HUDEP-2 (cell line): ENCODE results near the gene WDFY2.
"Not testable (repeated sequence)": the region's sequence is repeated elsewhere in the genome, so short reads cannot be mapped to it uniquely, and the experiment has no call there.

ENCODE experiments used
- DNase-seq, 76 experiments: peaks; one replicate each; lab custom pipeline; 2025; ENCODE audit not compliant: unreplicated experiment in 76 of 76; lab: John Stamatoyannopoulos, UW

The WDFY2 gene, protein sequence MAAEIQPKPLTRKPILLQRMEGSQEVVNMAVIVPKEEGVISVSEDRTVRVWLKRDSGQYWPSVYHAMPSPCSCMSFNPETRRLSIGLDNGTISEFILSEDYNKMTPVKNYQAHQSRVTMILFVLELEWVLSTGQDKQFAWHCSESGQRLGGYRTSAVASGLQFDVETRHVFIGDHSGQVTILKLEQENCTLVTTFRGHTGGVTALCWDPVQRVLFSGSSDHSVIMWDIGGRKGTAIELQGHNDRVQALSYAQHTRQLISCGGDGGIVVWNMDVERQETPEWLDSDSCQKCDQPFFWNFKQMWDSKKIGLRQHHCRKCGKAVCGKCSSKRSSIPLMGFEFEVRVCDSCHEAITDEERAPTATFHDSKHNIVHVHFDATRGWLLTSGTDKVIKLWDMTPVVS

DNA sequence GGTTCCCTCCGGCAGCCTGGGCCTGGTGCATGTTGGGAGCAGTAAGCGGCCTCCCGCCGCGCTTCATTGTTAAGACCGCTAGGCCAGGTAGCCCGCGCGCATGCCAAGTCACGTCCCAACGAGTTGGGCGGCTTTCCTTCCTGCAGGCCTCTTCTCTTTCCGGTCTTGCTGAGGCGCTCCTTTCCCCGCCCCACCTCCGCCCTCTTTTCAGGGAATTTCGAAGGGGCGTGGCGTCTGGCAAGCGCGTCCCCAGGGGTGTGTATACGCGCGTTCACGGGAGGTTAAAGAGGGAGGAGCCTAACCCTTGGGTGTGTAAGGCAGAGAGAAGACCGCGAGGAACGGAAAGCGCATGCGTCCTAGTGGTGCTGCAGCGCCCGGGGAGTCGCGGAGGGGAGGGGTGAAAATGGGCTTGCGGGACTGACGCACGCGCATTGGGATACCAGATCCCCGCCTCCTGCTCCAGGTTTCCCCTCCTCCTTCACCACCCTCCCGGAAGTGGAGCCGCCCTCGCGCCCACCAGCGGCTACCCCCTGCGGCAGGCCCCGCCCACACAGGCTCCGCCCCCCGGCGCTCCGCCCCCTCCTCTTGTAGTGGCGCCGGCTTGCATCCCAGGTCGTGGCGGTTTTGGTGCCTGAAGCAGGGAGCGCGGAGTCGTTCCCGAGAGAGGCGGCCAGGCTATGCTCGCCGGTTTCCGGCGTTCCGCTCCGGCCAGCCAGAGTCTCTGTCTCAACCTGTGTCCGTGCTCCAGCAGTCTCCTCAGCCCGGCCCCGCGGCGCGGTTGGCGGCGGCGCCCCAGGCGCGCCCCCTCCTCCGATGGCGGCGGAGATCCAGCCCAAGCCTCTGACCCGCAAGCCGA is at the start of gene WDFY2:
TSS of gene WDFY2 (plus strand) at position 588 of the 856 bp plus-strand sequence. CDS start at position 814, 226 bp downstream.
- DNase-seq = peak; percentile 68 to 100 (median 99)

DNA sequence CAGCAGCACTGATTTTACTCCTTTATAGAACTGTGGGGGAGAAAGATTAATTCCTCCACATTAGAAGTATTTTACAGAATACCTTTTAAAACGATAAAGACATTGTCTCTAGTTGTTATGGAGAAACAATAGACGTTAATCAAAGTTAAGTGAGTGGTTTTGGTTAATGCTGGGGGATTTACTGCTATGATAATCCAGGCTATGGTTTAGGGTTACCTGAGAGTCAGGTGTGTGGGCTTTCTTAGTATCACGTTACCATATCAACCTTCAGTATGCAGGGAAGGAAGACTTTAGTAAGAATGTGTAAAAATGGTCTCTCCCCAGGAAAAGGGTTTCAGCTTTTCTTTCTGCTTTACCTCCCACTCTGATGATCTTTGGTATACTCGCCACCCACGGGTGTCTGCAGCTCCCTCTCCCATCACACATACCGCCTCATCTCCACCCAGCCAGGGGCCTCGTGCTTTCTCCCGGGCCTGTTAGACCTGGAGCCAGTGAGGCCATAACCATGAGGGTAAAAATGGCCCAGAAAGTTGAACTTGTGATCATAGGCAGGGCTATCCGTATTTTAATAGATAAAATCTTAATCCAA is 45.6 kb upstream of the WDFY2 start:
- no peak for DNase-seq

DNA sequence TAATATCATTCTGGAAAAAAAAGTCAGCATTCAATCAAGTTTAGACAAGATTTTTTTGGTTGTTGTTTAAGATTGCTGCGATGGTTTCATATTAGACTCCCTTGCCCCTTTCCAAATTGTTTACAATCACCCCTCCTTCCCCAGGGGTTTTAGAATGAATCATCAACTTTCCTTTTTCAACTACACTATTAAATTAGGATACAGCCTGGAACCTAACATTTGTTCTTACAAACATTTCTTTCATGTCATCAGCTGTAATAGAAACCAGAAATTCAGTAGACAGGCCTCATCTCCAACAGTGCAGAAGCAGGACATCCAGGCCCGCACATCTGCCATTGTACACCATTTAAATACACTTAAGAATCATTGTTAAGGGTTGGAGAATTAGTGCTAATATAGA is 44.4 kb upstream of the WDFY2 start:
- DNase-seq = no peak

DNA sequence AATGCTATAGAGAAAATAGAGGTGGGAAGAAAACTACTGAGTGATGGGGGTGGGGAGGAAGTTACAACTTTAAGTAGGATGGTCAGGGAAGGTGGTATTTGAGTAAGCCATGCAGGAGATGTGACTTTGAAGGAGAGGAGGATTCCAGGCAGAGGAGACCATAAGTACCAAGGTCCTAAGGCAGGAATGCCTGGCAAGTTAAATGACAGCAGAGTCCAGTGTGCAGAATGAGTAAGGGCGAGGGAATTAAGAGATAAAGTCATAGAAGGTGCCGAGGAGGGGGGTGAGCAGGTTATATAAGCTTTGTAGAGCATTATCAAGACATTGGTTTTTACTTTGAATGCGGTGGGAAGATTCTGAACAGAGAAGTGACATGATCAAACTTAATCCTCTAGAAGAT is 43.2 kb upstream of the WDFY2 start:
- no peak for DNase-seq

GRCh38 chr13:51541809-51542258 is 42.4 kb upstream of the WDFY2 start:
- peak in 5 of 76 experiments; percentile 2 to 38 (median 7) for DNase-seq

DNA sequence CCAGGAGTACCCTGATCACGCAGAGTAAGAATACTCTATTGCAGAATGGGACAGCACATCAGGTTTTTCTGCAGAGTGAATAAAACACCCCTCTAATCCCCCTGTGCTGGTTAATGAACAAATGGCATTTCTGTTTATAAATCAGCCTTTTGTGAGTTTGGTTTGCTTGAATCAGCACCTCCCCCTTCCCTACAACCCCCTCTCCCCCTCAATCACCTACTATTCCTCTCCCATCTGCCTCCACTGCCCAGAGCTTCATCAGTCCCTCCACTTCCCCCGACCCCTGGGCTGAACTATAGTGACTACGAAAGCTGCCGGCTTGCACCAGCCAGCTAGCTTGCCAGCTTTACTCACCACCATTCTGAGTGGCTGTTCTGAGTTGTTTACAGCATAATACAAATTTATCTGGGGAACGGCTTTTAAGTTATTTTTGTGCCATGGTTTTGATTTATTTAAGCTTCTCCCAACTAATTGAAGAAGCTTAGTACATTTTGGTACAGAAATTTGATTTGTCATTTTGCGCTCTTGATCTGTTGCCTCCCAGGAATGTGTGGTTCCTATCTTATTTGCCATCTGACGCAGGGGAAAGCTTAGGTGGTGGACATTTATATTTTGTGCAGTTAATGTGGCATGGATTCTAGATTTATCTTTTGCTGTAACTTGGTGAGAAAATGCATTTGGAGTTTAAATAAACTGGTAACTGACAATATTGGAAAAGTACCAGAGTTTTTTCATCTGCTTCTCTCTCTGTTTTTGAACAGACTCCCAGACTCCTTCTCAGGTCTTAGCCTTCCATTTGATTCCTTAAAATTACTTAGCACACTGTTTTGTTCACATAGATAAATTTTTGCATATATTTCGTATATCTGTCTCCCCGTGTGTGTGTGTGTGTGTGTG is 41.7 kb upstream of the WDFY2 start:
- no peak for DNase-seq

GRCh38 chr13:51545446-51545845 is 38.8 kb upstream of the WDFY2 start:
- not testable (repeated sequence) for DNase-seq

DNA sequence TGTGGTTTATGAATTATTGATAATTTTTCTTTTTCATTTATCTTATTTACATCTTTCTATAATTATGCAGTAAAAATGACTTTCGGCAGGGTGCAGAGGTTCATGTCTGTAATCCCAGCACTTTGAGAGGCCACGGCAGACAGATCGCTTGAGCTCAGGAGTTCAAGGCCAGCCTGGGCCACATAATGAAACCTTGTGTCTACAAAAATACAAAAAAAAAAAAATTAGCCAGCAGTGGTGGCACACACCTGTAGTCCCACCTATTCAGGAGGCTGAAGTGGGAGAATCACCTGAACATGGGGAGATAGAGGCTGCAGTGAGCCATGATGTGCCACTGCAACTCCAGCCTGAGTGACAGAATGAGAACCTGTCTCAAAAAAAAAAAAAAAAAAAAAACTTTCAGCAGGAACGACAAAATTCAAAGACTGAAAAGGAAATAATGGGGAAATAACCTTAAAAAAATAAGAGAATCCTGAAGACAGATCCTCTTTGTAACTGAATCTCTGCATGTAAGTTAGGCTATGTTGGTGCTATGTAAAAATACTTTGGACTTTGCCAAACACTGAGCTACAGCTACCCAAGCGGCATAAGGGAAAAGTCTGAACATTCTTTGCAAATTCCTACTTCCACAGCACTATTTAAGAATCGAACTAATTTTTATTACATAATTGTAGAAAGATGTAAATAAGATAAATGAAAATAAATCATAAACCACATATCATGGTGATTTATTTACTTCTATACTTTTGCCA is 36.7 kb upstream of the WDFY2 start:
- DNase-seq = no peak

GRCh38 chr13:51549050-51549449 is 35.2 kb upstream of the WDFY2 start:
- peak in 1 of 76 experiments; percentile 19 for DNase-seq

DNA sequence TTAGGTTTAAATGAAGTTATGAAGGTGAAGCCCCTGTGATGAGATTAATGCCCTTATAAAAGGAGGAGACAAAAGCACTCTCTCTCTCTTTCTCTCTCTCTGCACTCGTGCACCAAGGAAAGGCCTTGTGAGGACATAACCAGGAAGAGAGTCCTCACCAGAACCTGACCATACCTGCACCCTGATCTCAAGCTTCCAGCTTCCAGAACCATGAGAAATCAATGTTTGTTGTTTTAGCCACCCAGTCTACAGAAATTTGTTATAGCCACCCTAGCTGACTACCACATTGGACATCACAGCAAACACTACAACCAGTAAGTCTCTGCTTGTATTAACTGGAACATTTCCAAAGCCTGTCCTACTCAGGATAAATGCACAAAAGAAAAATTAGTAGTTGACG is 34.7 kb upstream of the WDFY2 start:
- no peak for DNase-seq

DNA sequence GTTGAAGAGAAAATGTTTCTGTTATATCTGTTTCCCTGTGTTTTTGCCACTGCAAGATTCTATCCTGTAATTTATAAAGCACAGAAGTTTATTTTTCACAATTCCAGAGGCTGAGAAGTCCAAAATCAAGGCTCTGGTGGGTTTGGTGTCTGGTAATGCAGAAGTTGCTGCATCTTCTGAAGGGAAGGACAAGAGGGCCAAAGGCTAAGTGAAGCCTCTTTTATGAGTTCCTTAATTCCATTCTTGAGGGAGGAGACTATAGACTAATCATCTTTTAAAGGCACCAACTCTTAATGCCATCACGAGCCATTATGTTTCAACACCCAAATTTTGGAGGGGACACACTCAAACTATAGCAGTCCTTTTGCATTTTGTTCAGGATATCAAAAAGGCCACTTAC is 34.1 kb upstream of the WDFY2 start:
- DNase-seq = no peak

DNA sequence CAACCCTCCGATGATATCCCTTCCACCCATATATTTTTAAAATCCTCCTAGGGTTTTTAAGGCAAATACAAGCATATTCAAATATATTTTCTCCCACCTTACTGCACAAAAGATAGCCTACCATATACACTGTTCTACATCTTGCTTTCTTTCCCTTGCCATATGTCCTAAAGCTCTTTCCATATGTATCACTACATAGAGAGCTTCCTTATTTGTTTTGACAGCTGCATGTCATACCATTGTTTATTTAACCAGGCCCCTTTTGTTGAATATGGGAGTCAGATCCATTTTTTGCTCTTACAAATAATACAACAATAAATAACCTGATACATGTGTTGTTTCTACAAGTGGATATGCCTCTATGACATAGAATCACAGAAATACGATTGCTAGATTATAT is 32.8 kb upstream of the WDFY2 start:
- DNase-seq = no peak

- peak in 14 of 76 experiments; percentile 2 to 53 (median 17) for DNase-seq
Observed at GRCh38 chr13:51552027-51552426, 32.2 kb upstream of the WDFY2 start.

DNA sequence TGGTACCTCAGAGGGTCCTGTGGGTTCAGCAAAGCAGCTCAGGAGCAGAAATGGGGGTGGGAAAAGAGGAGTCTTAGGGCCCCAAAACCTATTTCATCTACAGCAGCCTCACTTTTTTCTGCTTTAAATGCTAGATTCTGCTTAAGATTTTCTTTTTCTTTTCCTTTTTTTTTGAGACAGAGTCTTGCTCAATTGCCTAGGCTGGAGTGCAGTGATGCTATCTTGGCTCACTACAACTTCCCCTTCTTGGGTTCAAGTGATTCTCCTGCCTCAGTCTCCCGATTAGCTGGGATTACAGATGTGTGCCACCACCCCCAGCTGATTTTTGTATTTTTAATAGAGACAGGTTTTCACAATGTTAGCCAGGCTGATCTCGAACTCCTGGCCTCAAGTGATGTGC is 30.7 kb upstream of the WDFY2 start:
- no peak for DNase-seq

DNA sequence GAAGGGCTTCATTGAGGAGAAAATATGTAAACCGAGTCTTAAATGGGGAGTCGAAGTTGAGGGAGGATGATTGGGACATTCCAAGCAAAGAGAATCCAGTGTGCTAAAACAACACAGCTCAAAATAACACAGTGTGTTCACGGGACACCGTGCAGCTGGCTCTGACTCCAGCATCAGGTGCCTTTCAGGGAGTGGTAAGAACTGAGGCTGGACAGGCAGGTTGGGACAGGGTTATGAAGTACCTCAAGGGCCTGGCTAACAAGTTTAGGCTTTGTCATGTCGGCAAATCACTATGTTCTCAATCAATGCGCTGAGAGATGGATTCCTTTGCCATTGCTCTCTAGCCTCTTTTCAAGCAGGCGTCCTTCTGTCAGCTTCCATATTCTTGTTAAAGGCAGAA is 27.5 kb upstream of the WDFY2 start:
- no peak for DNase-seq

- no peak for DNase-seq
Observed at GRCh38 chr13:51557438-51557837, 26.8 kb upstream of the WDFY2 start.

GRCh38 chr13:51557875-51558612 is 26.2 kb upstream of the WDFY2 start:
- DNase-seq = no peak

- no peak for DNase-seq
Observed at GRCh38 chr13:51559946-51560735, 24.1 kb upstream of the WDFY2 start.
